Neural progenitor cell (in vitro differentiated cells): ENCODE data around the gene MINDY4B.

Experiments
- EZH2phosphoT487 ChIP-seq: fragments of 200-600 bp; sonication (generic); IDR thresholded peaks from 2 replicates; pipeline ENCODE4 v1.6.1; 2017; ENCODE audit warnings: antibody characterized with exemption
- TF ChIP-seq, protein P1 (sequence below): fragments of 200-600 bp; sonication (generic); IDR thresholded peaks from 2 replicates; pipeline ENCODE4 v1.5.1; 2017; ENCODE audit warnings: antibody characterized with exemption, mild to moderate bottlenecking

DNA sequence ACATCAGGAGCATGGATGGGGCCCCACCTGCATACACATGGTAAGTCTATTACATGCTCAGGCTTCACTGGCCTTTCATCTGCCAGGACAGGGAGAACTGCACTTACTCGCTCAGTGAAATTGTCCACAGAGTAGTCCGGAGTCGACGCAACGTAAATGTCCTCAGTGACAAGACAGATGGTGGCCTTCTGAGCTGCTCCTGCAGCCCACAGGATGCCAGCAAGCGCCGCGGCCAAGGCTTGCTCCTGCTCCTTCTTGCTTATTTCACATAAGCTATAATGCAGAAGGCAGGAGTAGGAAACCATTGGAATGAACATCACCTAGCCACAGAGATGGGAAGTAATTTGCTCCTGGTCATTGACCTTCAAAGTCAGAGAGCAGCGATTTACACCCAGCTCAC lies 14.4 kb downstream of the MINDY4B start:
- TF ChIP-seq, protein P1, sequence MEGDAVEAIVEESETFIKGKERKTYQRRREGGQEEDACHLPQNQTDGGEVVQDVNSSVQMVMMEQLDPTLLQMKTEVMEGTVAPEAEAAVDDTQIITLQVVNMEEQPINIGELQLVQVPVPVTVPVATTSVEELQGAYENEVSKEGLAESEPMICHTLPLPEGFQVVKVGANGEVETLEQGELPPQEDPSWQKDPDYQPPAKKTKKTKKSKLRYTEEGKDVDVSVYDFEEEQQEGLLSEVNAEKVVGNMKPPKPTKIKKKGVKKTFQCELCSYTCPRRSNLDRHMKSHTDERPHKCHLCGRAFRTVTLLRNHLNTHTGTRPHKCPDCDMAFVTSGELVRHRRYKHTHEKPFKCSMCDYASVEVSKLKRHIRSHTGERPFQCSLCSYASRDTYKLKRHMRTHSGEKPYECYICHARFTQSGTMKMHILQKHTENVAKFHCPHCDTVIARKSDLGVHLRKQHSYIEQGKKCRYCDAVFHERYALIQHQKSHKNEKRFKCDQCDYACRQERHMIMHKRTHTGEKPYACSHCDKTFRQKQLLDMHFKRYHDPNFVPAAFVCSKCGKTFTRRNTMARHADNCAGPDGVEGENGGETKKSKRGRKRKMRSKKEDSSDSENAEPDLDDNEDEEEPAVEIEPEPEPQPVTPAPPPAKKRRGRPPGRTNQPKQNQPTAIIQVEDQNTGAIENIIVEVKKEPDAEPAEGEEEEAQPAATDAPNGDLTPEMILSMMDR, result no peak
- TF ChIP-seq EZH2phosphoT487, result no peak
